ENCODE data around the gene UROS. TPM values are rescaled to one million over a fixed set of nuclear protein-coding genes. Genes with fewer than 3 reads are reported as not detected.

The UROS gene
- total RNA-seq, 4 donors from 2014 or later: 54.4 to 74.3 (median 69.6) TPM

- no peak for DNase-seq
- no peak overlapping the region for H3K27ac ChIP-seq
- no peaks in the 10 kb centered on the region for H3K9me3 ChIP-seq
- intact Hi-C loops (cut with DNase I): no loop called here
- H3K36me3 ChIP-seq: peaks cover 0 to 11% of the 10 kb centered on the region in 2 donors
- H3K27me3 ChIP-seq: no peaks in the 10 kb centered on the region
- no peaks in the 10 kb centered on the region for H3K4me1 ChIP-seq
- TF ChIP-seq CTCF (IDR thresholded peaks at IDR 0.05): no peak
- H3K4me3 ChIP-seq (replicated peaks in 1 of 3): no peak overlapping the region
- 80 to 83% methylated on average over 3 of the region's 3 CpGs for WGBS, 2 donors
Measured at GRCh38 chr10:125865120-125865519, 42.1 kb upstream of the UROS start.

GRCh38 chr10:125859128-125859817 lies 36.2 kb upstream of the UROS start:
- Histone ChIP-seq H3K36me3 (peaks cover 6 to 7% of the 10 kb centered on the region in 2 donors), H3K27ac (no peak overlapping the region), H3K4me3 (replicated peaks in 1 of 3) (no peak overlapping the region), H3K27me3 (no peaks in the 10 kb centered on the region), H3K4me1 (no peaks in the 10 kb centered on the region), H3K9me3 (no peaks in the 10 kb centered on the region)
- intact Hi-C loops (cut with DNase I): no loop called here
- TF ChIP-seq POLR2A (IDR thresholded peaks at IDR 0.05) (no peak), CTCF (IDR thresholded peaks at IDR 0.05) (no peak)
- 94% methylated on average over 4 of the region's 4 CpGs for WGBS, 2 donors
- no peak for DNase-seq

GRCh38 chr10:125857185-125857760 lies 34.2 kb upstream of the UROS start:
- DNase-seq: no peak
- intact Hi-C loops (cut with DNase I): no loop called here
- WGBS, 2 donors: 76 to 88% methylated on average over 2 of the region's 2 CpGs

GRCh38 chr10:125852487-125852886 lies 29.4 kb upstream of the UROS start:
- Histone ChIP-seq H3K36me3 (peaks cover 0 to 18% of the 10 kb centered on the region in 2 donors), H3K27ac (no peak overlapping the region), H3K27me3 (no peaks in the 10 kb centered on the region), H3K4me3 (replicated peaks in 1 of 3) (no peak overlapping the region), H3K4me1 (no peaks in the 10 kb centered on the region), H3K9me3 (no peaks in the 10 kb centered on the region)
- intact Hi-C loops (cut with DNase I): no loop called here
- DNase-seq: no peak
- 95 to 98% methylated on average over 7 of the region's 7 CpGs for WGBS, 2 donors
- TF ChIP-seq POLR2A (IDR thresholded peaks at IDR 0.05) (no peak), CTCF (IDR thresholded peaks at IDR 0.05) (no peak)

More at GRCh38 chr10:125857185-125857760, 34.2 kb upstream of the UROS start:
- H3K4me1 ChIP-seq: no peaks in the 10 kb centered on the region
- TF ChIP-seq CTCF (IDR thresholded peaks at IDR 0.05): no peak
- no peak for TF ChIP-seq POLR2A (IDR thresholded peaks at IDR 0.05)
- no peak overlapping the region for H3K4me3 ChIP-seq (replicated peaks in 1 of 3)
- H3K36me3 ChIP-seq: peaks cover 7 to 11% of the 10 kb centered on the region in 2 donors
- no peaks in the 10 kb centered on the region for H3K27me3 ChIP-seq
- H3K9me3 ChIP-seq: no peaks in the 10 kb centered on the region
- H3K27ac ChIP-seq: no peak overlapping the region

Measured in thyroid gland (tissue), 4 donors.